ENCODE measurements around the gene NFKBIB. TPM values are rescaled to one million over a fixed set of nuclear protein-coding genes. Genes with fewer than 3 reads are reported as not detected.

The NFKBIB gene
- total and polyA plus RNA-seq, 2 of the 13 experiments (the other 11 are each of a cell fraction or from before 2014, with no cell fraction given), result 8.6 to 14.9 TPM

GRCh38 chr19:38899447-38900201 lies at the start of gene NFKBIB, which contains the start of gene SIRT2 (continued):
- peak; percentile 52 for TF ChIP-seq RFX5 (IDR thresholded peaks at IDR 0.05; ENCODE audit: low read depth, low read length)
- TF ChIP-seq SAP130 (CRISPR knock-in tag; IDR thresholded peaks at IDR 0.05; ENCODE audit: low read depth), result peak; percentile 96
- no peak; the same call in 1 of the 2 replicates for TF ChIP-seq IRF9 (CRISPR knock-in tag; IDR thresholded peaks at IDR 0.05; ENCODE audit: borderline replicate concordance)
- no peak for TF ChIP-seq ZMAT5 (CRISPR knock-in tag; IDR thresholded peaks at IDR 0.05; ENCODE audit: borderline replicate concordance, low read depth)
- peak; percentile 90; the same call in 1 of the 2 replicates for TF ChIP-seq ZNF224 (CRISPR knock-in tag; IDR thresholded peaks at IDR 0.05)
- peak; percentile 15 to 34; a peak in 1 of 4 replicates for TF ChIP-seq MAFK (conservative IDR thresholded peaks at IDR 0.05 in 1 of 2, IDR thresholded peaks at IDR 0.05 in 1 of 2; ENCODE audit: low read length in 2 of 2)
- TF ChIP-seq TEAD3 (CRISPR knock-in tag; optimal IDR thresholded peaks at IDR 0.05; ENCODE audit: borderline replicate concordance), result peak; percentile 66
- peak; percentile 79; the same call in 1 of the 2 replicates for TF ChIP-seq ZGPAT (CRISPR knock-in tag; IDR thresholded peaks at IDR 0.05)
- no peak for TF ChIP-seq ZNF784 (CRISPR knock-in tag; IDR thresholded peaks at IDR 0.05; ENCODE audit: borderline replicate concordance)
- TF ChIP-seq ZNF546 (CRISPR knock-in tag; conservative IDR thresholded peaks at IDR 0.05), result peak; percentile 74; the same call in 1 of the 2 replicates
- TF ChIP-seq POGZ (CRISPR knock-in tag; IDR thresholded peaks at IDR 0.05), result peak; percentile 36; the same call in 1 of the 2 replicates
- TF ChIP-seq BCL6 (CRISPR knock-in tag; IDR thresholded peaks at IDR 0.05), result peak; percentile 27; the same call in 1 of the 2 replicates
- TF ChIP-seq ATF2 (CRISPR knock-in tag; IDR thresholded peaks at IDR 0.05), result peak; percentile 40; the same call in 1 of the 2 replicates
- TF ChIP-seq AGO2 (optimal IDR thresholded peaks at IDR 0.05; ENCODE audit: low read depth, low read length), result no peak
- no peak for TF ChIP-seq ZNF800 (CRISPR knock-in tag; IDR thresholded peaks at IDR 0.05)
- TF ChIP-seq MEF2D (CRISPR knock-in tag; IDR thresholded peaks at IDR 0.05), result peak; percentile 38; the same call in 1 of the 2 replicates
- TF ChIP-seq ZNF768 (CRISPR knock-in tag; IDR thresholded peaks at IDR 0.05), result peak; percentile 23; the same call in 1 of the 2 replicates
- TF ChIP-seq MTA1 (CRISPR knock-in tag; IDR thresholded peaks at IDR 0.05; ENCODE audit: borderline replicate concordance), result no peak; the same call in 1 of the 2 replicates
- TF ChIP-seq CHD2 (IDR thresholded peaks at IDR 0.05; ENCODE audit: low read depth, low read length), result peak; percentile 72
- TF ChIP-seq TRAFD1 (CRISPR knock-in tag; IDR thresholded peaks at IDR 0.05; ENCODE audit: borderline replicate concordance), result no peak
